ENCODE results near the gene NT5C3A.
"Not testable (repeated sequence)": the region's sequence is repeated elsewhere in the genome, so short reads cannot be mapped to it uniquely, and the experiment has no call there.

The NT5C3A gene

GRCh38 chr7:32979902-32980301 is 82.7 kb downstream of the NT5C3A start:
- not testable (repeated sequence) for DNase-seq (ENCODE audit: low read depth)

- DNase-seq (ENCODE audit: low read depth): not testable (repeated sequence)
Observed at GRCh38 chr7:32979246-32979645, 83.3 kb downstream of the NT5C3A start.

- not testable (repeated sequence) for DNase-seq (ENCODE audit: low read depth)
Observed at GRCh38 chr7:32977159-32977558, 85.4 kb downstream of the NT5C3A start.

GRCh38 chr7:32971967-32972366 is 90.6 kb downstream of the NT5C3A start:
- not testable (repeated sequence) for DNase-seq (ENCODE audit: low read depth)

- DNase-seq (ENCODE audit: low read depth): not testable (repeated sequence)
Observed at GRCh38 chr7:32967268-32967582, 95.4 kb downstream of the NT5C3A start.

GRCh38 chr7:32966489-32967267 is 95.9 kb downstream of the NT5C3A start:
- not testable (repeated sequence) for DNase-seq (ENCODE audit: low read depth)

- not testable (repeated sequence) for DNase-seq (ENCODE audit: low read depth)
Observed at GRCh38 chr7:32964461-32965159, 98.0 kb downstream of the NT5C3A start.

All from stimulated activated CD4-positive, alpha-beta T cell treated with anti-CD3 and anti-CD28 coated beads, Interleukin-2, amount 100 ng/mL, for 4 hours (primary cell).